GM12878 (cell line): ENCODE measurements around the gene PRKCQ. TPM values are rescaled to one million over a fixed set of nuclear protein-coding genes. Genes with fewer than 3 reads are reported as not detected.

Experiments used
- ATAC-seq: fragments of 200-7000 bp; cut with Tn5 transposase; 3 replicates; pipeline ENCODE4 v1.9.1; 2020; ENCODE audit warnings: mild to moderate bottlenecking, moderate library complexity
- Bru-seq: library from RNA; stranded (reverse); fragments of 400-500 nt; gene quantifications from one replicate; lab custom pipeline; 2021; lab: Mats Ljungman, UMichigan
- BruChase-seq, 2 experiments: library from RNA; stranded (reverse); fragments of 400-500 nt; gene quantifications; one replicate each; lab custom pipeline; 2021; lab: Mats Ljungman, UMichigan
- BruUV-seq: library from RNA; stranded (reverse); fragments of 400-500 nt; replicated peaks from 2 replicates; lab custom pipeline; 2021; lab: Mats Ljungman, UMichigan
- CTCF ChIA-PET: fragments of 300-600 bp; sonication (Branson Sonifier 250); formaldehyde crosslinking; extraction: SDS; loops from one replicate; lab custom pipeline; 2021; ENCODE audit warnings: inconsistent platforms; lab: Yijun Ruan, JAX
- POLR2A ChIA-PET: fragments of 350-600 bp; formaldehyde crosslinking; extraction: SDS; loops from one replicate; lab custom pipeline; 2021; ENCODE audit warnings: inconsistent platforms; lab: Charles Lee
- RAD21 ChIA-PET: fragments of 300-600 bp; sonication (Branson Sonifier 250); formaldehyde crosslinking; loops from one replicate; lab custom pipeline; 2023; ENCODE audit warnings: antibody characterized with exemption; ENCODE audit not compliant: unreplicated experiment; lab: Charles Lee
- SMC1A ChIA-PET: fragments of 300-600 bp; sonication (Branson Sonifier 250); formaldehyde crosslinking; loops from one replicate; lab custom pipeline; 2023; ENCODE audit not compliant: unreplicated experiment, uncharacterized antibody; lab: Charles Lee
- DNase-seq: peaks from one replicate; pipeline ENCODE4 v3.0.0-alpha.2; 2011; ENCODE audit warnings: low read depth, low spot score
- FAIRE-seq: peaks from 3 replicates; lab custom pipeline; 2011; peaks lifted over from hg19 to GRCh38; lab: Jason Lieb, UNC
- H2AFZ ChIP-seq: 2 replicates; pipeline ENCODE4 v1.6.0; 2011; ENCODE audit warnings: low read depth, low read length, control low read depth; ENCODE audit not compliant: control insufficient read depth
- H3K27ac ChIP-seq: 2 replicates; pipeline ENCODE4 v1.5.1; 2011; ENCODE audit warnings: control low read depth; ENCODE audit not compliant: control insufficient read depth, insufficient read depth
- H3K27me3 ChIP-seq, 2 experiments: replicated peaks in 1 of 2; 2 replicates each; pipeline versions ENCODE4 v1.6.0 to v1.6.1; 2011; ENCODE audit warnings: low read length in 1 of 2; ENCODE audit not compliant: control insufficient read depth in 2 of 2, insufficient read depth in 2 of 2
- H3K36me3 ChIP-seq, 2 experiments: 2 replicates each; pipeline ENCODE4 v1.5.1; 2011; ENCODE audit warnings: low read length in 1 of 2; ENCODE audit not compliant: control insufficient read depth in 2 of 2, insufficient read depth in 2 of 2
- H3K4me1 ChIP-seq: 2 replicates; pipeline ENCODE4 v1.6.1; 2011; ENCODE audit warnings: mild to moderate bottlenecking, low read length, moderate library complexity, mixed read lengths; ENCODE audit not compliant: control insufficient read depth, insufficient read depth
- H3K4me2 ChIP-seq: 2 replicates; pipeline ENCODE4 v1.6.0; 2011; ENCODE audit warnings: control low read depth; ENCODE audit not compliant: control insufficient read depth, insufficient read depth
- H3K4me3 ChIP-seq: fragments of 200-600 bp; sonication (generic); 2 replicates; pipeline ENCODE4 v1.5.1; 2016
- H3K79me2 ChIP-seq: 2 replicates; pipeline ENCODE4 v1.6.0; 2011; ENCODE audit warnings: low read length; ENCODE audit not compliant: control insufficient read depth, insufficient read depth
- H3K9ac ChIP-seq: 2 replicates; pipeline ENCODE4 v1.8.0; 2011; ENCODE audit warnings: low read length, control low read depth, mixed read lengths; ENCODE audit not compliant: control insufficient read depth, insufficient read depth
- H3K9me3 ChIP-seq: replicated peaks from 3 replicates; pipeline ENCODE4 v1.5.1; 2011; ENCODE audit warnings: mild to moderate bottlenecking, low read length; ENCODE audit not compliant: control insufficient read depth, insufficient read depth
- H4K20me1 ChIP-seq: 2 replicates; pipeline ENCODE4 v1.6.0; 2011; ENCODE audit not compliant: control insufficient read depth, insufficient read depth
- MEF2A ChIP-seq: IDR thresholded peaks from 2 replicates; pipeline ENCODE4 v1.6.1; 2011; ENCODE audit warnings: low read depth, mild to moderate bottlenecking, low read length, moderate library complexity; ENCODE audit not compliant: insufficient read depth
- SUZ12 ChIP-seq: fragments of 200-600 bp; sonication (generic); IDR thresholded peaks from one replicate; pipeline ENCODE4 v1.6.1; 2018; ENCODE audit warnings: antibody characterized with exemption, mild to moderate bottlenecking; ENCODE audit not compliant: unreplicated experiment
- WGBS: methylation state at CpG from one replicate; pipeline ENCODE4 v1.1.6; 2016; ENCODE audit warnings: low lambda C conversion rate; ENCODE audit not compliant: insufficient replicate concordance, insufficient coverage; ENCODE audit errors: missing lambda C conversion rate; 5-methylcytosine and 5-hydroxymethylcytosine counted together
- in situ Hi-C: fragments of 300-500 bp; cut with MboI; formaldehyde crosslinking; loops from 9 replicates; pipeline ENCODE4 v1.14.3; 2018; ENCODE audit warnings: mixed read lengths
- intact Hi-C: fragments of 100-400 bp; cut with micrococcal nuclease; formaldehyde crosslinking; loops from one replicate; pipeline ENCODE4 v1.14.2; 2022; ENCODE audit not compliant: unreplicated experiment
- long read RNA-seq, 2 experiments: library from polyadenylated mRNA; unstranded; transcript quantifications; one replicate each; pipeline ENCODE4 v2.0.0, GENCODE V29; 2019 to 2020
- polyA minus RNA-seq, 3 experiments: library from RNA; depleted of rRNA, polyadenylated mRNA; stranded (reverse); fragments of >200 nt; gene quantifications; 2 replicates each; pipeline ENCODE4 v1.2.3, GENCODE V29; 2011
- polyA plus RNA-seq, 11 experiments: library from polyadenylated mRNA; depleted of rRNA in 4 of 11; unstranded in 6 of 11; stranded (reverse) in 5 of 11; fragments of >200 nt; fragmentation: Nextera tagmentation in 4 of 11; fragmentation: Illumina TruSeq in 1 of 11; extraction: Ambion mirVana in 4 of 11; extraction: Trizol in 1 of 11; gene quantifications; 1 replicate in 1 of 11; 2 replicates in 10 of 11; pipeline versions ENCODE4 v1.2.1 to v1.2.3, GENCODE V29; 2011 to 2016; ENCODE audit warnings: inconsistent platforms in 2 of 11, missing spikeins in 2 of 11, low read depth in 1 of 11
- total RNA-seq, 4 experiments: library from RNA; depleted of rRNA in 3 of 4; stranded (reverse); fragments of >200 nt in 3 of 4; fragmentation: Illumina TruSeq in 1 of 4; extraction: Trizol in 1 of 4; gene quantifications; 2 replicates each; pipeline versions ENCODE4 v1.2.1 to v1.2.3, GENCODE V29; 2013 to 2021

PRKCQ gene
- 0.17 and 0.29 TPM in 2 replicates for total RNA-seq (2013; cell fraction: nucleolus; rRNA removed)
- total RNA-seq (2014; rRNA removed), result 0.98 and 1.1 TPM in 2 replicates
- total RNA-seq (2014; rRNA removed; fragmentation: Illumina TruSeq; extraction: Trizol), result 0.78 and 0.98 TPM in 2 replicates
- total RNA-seq (2021), result 0.93 and 0.97 TPM in 2 replicates
- polyA plus RNA-seq (2011; ENCODE audit: low read depth), result not detected
- polyA plus RNA-seq (2011; rRNA removed), result 8.9 and 10.1 TPM in 2 replicates
- polyA plus RNA-seq (2011; cell fraction: cytosol; rRNA removed), result 5.2 and 6.4 TPM in 2 replicates
- polyA plus RNA-seq (2011; cell fraction: nucleus; rRNA removed), result 5.3 and 5.8 TPM in 2 replicates
- not detected in 2 replicates for polyA plus RNA-seq (2012)
- polyA plus RNA-seq (2014; fragmentation: Illumina TruSeq; extraction: Trizol), result 1.1 and 1.2 TPM in 2 replicates
- under 1 TPM; 0.26 to 0.44 TPM for polyA plus RNA-seq (2014; fragmentation: Nextera tagmentation; extraction: Ambion mirVana)
- 0.91 and 0.94 TPM in 2 replicates for polyA plus RNA-seq (2014; rRNA removed)
- polyA plus RNA-seq (2016; fragmentation: Nextera tagmentation; extraction: Ambion mirVana), result 1 to 10 TPM in 1 of 2 experiments, under 1 TPM in 1; 0.76 to 1.3 TPM
- 11.9 and 14.6 TPM in 2 replicates for polyA minus RNA-seq (2011; rRNA and poly(A)+ RNA removed)
- polyA minus RNA-seq (2011; cell fraction: cytosol; rRNA and poly(A)+ RNA removed), result 2.9 and 3.1 TPM in 2 replicates
- 4.4 and 6.9 TPM in 2 replicates for polyA minus RNA-seq (2011; cell fraction: nucleus; rRNA and poly(A)+ RNA removed)
- Bru-seq, nascent RNA, result percentile 27 among the genes with signal in this experiment
- BruChase-seq, experiment 1, labeled RNA remaining after a 6-hour chase, result percentile 18 among the genes with signal in this experiment
- BruChase-seq, experiment 2, labeled RNA remaining after a 2-hour chase, result percentile 18 among the genes with signal in this experiment
- long read RNA-seq, experiment 1, transcript PRKCQ-201 (18 exons, 3,285 nt), result major isoform, 6 of 16 reads
- long read RNA-seq, experiment 1, partial matches to known transcripts, result 1 of 16 reads
- long read RNA-seq, experiment 1, other reads (novel, unspliced or antisense), result 9 of 16 reads
- long read RNA-seq, experiment 2, transcript PRKCQ-201 (18 exons, 3,285 nt), result major isoform, 35 of 92 reads
- long read RNA-seq, experiment 2, partial matches to known transcripts, result 25 of 92 reads
- long read RNA-seq, experiment 2, other reads (novel, unspliced or antisense), result 31 of 92 reads

- BruUV-seq, result no TSS peak
- H3K4me1 ChIP-seq, result no peaks in the 10 kb centered on the region
- H3K4me3 ChIP-seq, result peak within 1 kb of the TSS; percentile 37
- no peaks in the 10 kb centered on the region for H3K36me3 ChIP-seq
- FAIRE-seq, result no peak
- SMC1A ChIA-PET, result interaction anchor here (1.0 to 2.8 kb wide), 6 partner anchors 14 to 132 kb away, joined by 3 to 12 read pairs (median 4); no protein-coding TSS in a partner anchor
- H3K4me2 ChIP-seq, result peak within 1 kb of the TSS; percentile 77
- H3K27me3 ChIP-seq, result peaks cover 3 to 5% of the 10 kb centered on the region in 2 experiments
- intact Hi-C loops, result loop anchor here (5.0 to 10.0 kb wide), 3 partner anchors 87 to 163 kb away; no protein-coding TSS in a partner anchor
- peak; percentile 38 for TF ChIP-seq SUZ12
- no peak for TF ChIP-seq MEF2A
- TF ChIP-seq, all 136 proteins: peak for 1
- peak within 1 kb of the TSS; percentile 65 for H2AFZ ChIP-seq
- H4K20me1 ChIP-seq, result no peaks in the 10 kb centered on the region
- no peak within 1 kb of the TSS for H3K9ac ChIP-seq
- RAD21 ChIA-PET, result interaction anchor here (0.9 to 1.7 kb wide), 5 partner anchors 13 to 88 kb away, joined by 3 to 6 read pairs (median 3); no protein-coding TSS in a partner anchor
- 6% methylated on average over 22 of the region's 41 CpGs for WGBS
- no peaks in the 10 kb centered on the region for H3K79me2 ChIP-seq
- DNase-seq, result no peak
- in situ Hi-C loops, result no loop called here
- CTCF ChIA-PET, result interaction anchor here (0.6 to 3.3 kb wide), 5 partner anchors 11 to 134 kb away, joined by 3 to 22 read pairs (median 4); no protein-coding TSS in a partner anchor
- POLR2A ChIA-PET, result no interaction called here
- no peaks in the 10 kb centered on the region for H3K9me3 ChIP-seq
- ATAC-seq, result no peak
- no peak within 1 kb of the TSS for H3K27ac ChIP-seq
Measured at GRCh38 chr10:6579904-6580278, at the start of gene PRKCQ. PRKCQ (minus strand) TSS chr10:6580276; CDS start chr10:6515135, 65,141 bp downstream.
